Sciatic nerve (tissue), 2 donors: ENCODE data around the gene DAP3. TPM values are rescaled to one million over a fixed set of nuclear protein-coding genes. Genes with fewer than 3 reads are reported as not detected.
"Not testable (repeated sequence)": the region's sequence is repeated elsewhere in the genome, so short reads cannot be mapped to it uniquely, and the experiment has no call there.

ENCODE experiments used
- ATAC-seq: fragments of 200-7000 bp; cut with Tn5 transposase; one replicate; pipeline ENCODE4 v1.9.1; 2020; ENCODE audit warnings: mild to moderate bottlenecking, moderate library complexity
- DNase-seq: peaks from one replicate; pipeline ENCODE4 v3.0.0-alpha.2; 2020; ENCODE audit warnings: low spot score
- intact Hi-C: fragments of 100-400 bp; cut with DNase I; formaldehyde crosslinking; loops from one replicate; pipeline ENCODE4 v1.14.2; 2022
- total RNA-seq: library from RNA; stranded (reverse); fragmentation: NEBNext Ultra II Directional; extraction: Animal tissue kit (Norgen Biotek cat#: 25700); gene quantifications from one replicate; pipeline ENCODE4 v1.2.1, GENCODE V29; 2021
- donor health status: DM: no; HTN: no; CAD: no.
- donor health status: DM: no; HTN: no; CAD: no.

The DAP3 gene
- total RNA-seq, 1 donor from 2014 or later: 65.6 TPM

- DNase-seq: no peak
Measured at GRCh38 chr1:155761736-155762405, 73.0 kb downstream of the DAP3 start.

GRCh38 chr1:155763090-155763815, 74.4 kb downstream of the DAP3 start:
- intact Hi-C loops, DNase-seq: not testable (repeated sequence)
- ATAC-seq: peak; percentile 76

More at GRCh38 chr1:155761736-155762405, 73.0 kb downstream of the DAP3 start:
- ATAC-seq: no peak
- intact Hi-C loops: no loop called here

GRCh38 chr1:155763989-155764388, 75.1 kb downstream of the DAP3 start:
- DNase-seq: peak; percentile 36
- ATAC-seq, intact Hi-C loops: not testable (repeated sequence)

- DNase-seq, intact Hi-C loops, ATAC-seq: not testable (repeated sequence)
Measured at GRCh38 chr1:155767399-155767989, 78.6 kb downstream of the DAP3 start.

- ATAC-seq: peak; percentile 79
- no peak for DNase-seq
- intact Hi-C loops: no loop called here
Measured at GRCh38 chr1:155769257-155769656, 80.4 kb downstream of the DAP3 start.

- ATAC-seq (no peak), DNase-seq (no peak)
- intact Hi-C loops: no loop called here
Measured at GRCh38 chr1:155773221-155773620, 84.3 kb downstream of the DAP3 start.

GRCh38 chr1:155776414-155776813, 87.5 kb downstream of the DAP3 start:
- intact Hi-C loops: no loop called here
- ATAC-seq: no peak

GRCh38 chr1:155777582-155777981, 88.7 kb downstream of the DAP3 start:
- ATAC-seq (peak; percentile 87), DNase-seq (no peak)
- intact Hi-C loops: no loop called here

More at GRCh38 chr1:155776414-155776813, 87.5 kb downstream of the DAP3 start:
- DNase-seq: no peak

Other genes with a start within 250 kb of the DAP3 start
- 129 TPM for gene ASH1L, start 126.3 kb upstream of the DAP3 start, total RNA-seq
- 56.6 TPM for gene MSTO1, start 78.9 kb upstream of the DAP3 start, total RNA-seq
- 133 TPM for gene YY1AP1, start 317 bp upstream of the DAP3 start, total RNA-seq
- 79.6 TPM for gene GON4L, start 168.1 kb downstream of the DAP3 start, total RNA-seq
- 45.0 TPM for gene SYT11, start 170.5 kb downstream of the DAP3 start, total RNA-seq
- 38.8 TPM for gene RIT1, start 222.3 kb downstream of the DAP3 start, total RNA-seq
- 65.4 TPM for gene KHDC4, start 245.3 kb downstream of the DAP3 start, total RNA-seq